Panc1 (cell line): ENCODE measurements around the gene PM20D1. TPM values are rescaled to one million over a fixed set of nuclear protein-coding genes. Genes with fewer than 3 reads are reported as not detected.

Experiments used
- ATAC-seq: fragments of 200-7000 bp; cut with Tn5 transposase; 2 replicates; pipeline ENCODE4 v1.9.1; 2020; ENCODE audit warnings: mild to moderate bottlenecking, moderate library complexity
- BruUV-seq: library from RNA; stranded (reverse); fragments of 400-500 nt; replicated peaks from 2 replicates; lab custom pipeline; 2021; lab: Mats Ljungman, UMichigan
- CTCF ChIA-PET: fragments of 300-600 bp; sonication (Branson Sonifier 250); formaldehyde crosslinking; loops from one replicate; lab custom pipeline; 2022; ENCODE audit warnings: antibody characterized with exemption; lab: Charles Lee
- POLR2A ChIA-PET: fragments of 300-600 bp; sonication (Branson Sonifier 250); formaldehyde crosslinking; loops from one replicate; lab custom pipeline; 2022; ENCODE audit warnings: antibody characterized with exemption; lab: Charles Lee
- DNase-seq: peaks from one replicate; pipeline ENCODE4 v3.0.0-alpha.2; 2010; ENCODE audit warnings: low read depth, low spot score
- H3K27ac ChIP-seq: 2 replicates; pipeline ENCODE4 v1.5.1; 2011; ENCODE audit warnings: mild to moderate bottlenecking, low read length, inconsistent platforms
- H3K27me3 ChIP-seq: fragments of 200-500 bp; sonication (Bioruptor generic); 2 replicates; pipeline ENCODE4 v1.6.0; 2014; ENCODE audit warnings: low read length, inconsistent platforms; ENCODE audit not compliant: control insufficient read depth, insufficient read depth
- H3K36me3 ChIP-seq: fragments of 200-500 bp; sonication (Bioruptor generic); 2 replicates; pipeline ENCODE4 v1.5.1; 2014; ENCODE audit warnings: inconsistent platforms, mild to moderate bottlenecking, low read length, moderate library complexity; ENCODE audit not compliant: control insufficient read depth, insufficient read depth
- H3K4me1 ChIP-seq: 2 replicates; pipeline ENCODE4 v1.5.1; 2011; ENCODE audit warnings: inconsistent platforms, mild to moderate bottlenecking, low read length, moderate library complexity; ENCODE audit not compliant: control insufficient read depth, insufficient read depth
- H3K4me3 ChIP-seq, 2 experiments: 2 replicates each; pipeline ENCODE4 v1.5.1; 2011 to 2012; ENCODE audit warnings: low read depth in 2 of 2, low read length in 2 of 2, mild to moderate bottlenecking in 2 of 2, inconsistent platforms in 1 of 2, moderate library complexity in 1 of 2
- H3K9me3 ChIP-seq: fragments of 200-500 bp; sonication (Bioruptor generic); 2 replicates; pipeline ENCODE4 v1.5.1; 2014; ENCODE audit warnings: low read depth, mild to moderate bottlenecking, inconsistent platforms, low read length, moderate library complexity; ENCODE audit not compliant: control insufficient read depth, insufficient read depth
- CTCF ChIP-seq: fragments of 450-650 bp; IDR thresholded peaks from 2 replicates; pipeline ENCODE4 v1.5.1; 2017; ENCODE audit warnings: mild to moderate bottlenecking
- POLR2AphosphoS5 ChIP-seq: IDR thresholded peaks from 2 replicates; pipeline ENCODE4 v1.6.1; 2012; ENCODE audit warnings: mild to moderate bottlenecking, low read depth, low read length, moderate library complexity
- SIN3A ChIP-seq: IDR thresholded peaks from 2 replicates; pipeline ENCODE4 v1.6.1; 2012; ENCODE audit warnings: low read depth, mild to moderate bottlenecking, low read length, moderate library complexity, borderline replicate concordance; ENCODE audit not compliant: insufficient read depth
- TCF7L2 ChIP-seq: IDR thresholded peaks from 2 replicates; pipeline ENCODE4 v1.6.1; 2011; ENCODE audit warnings: mild to moderate bottlenecking, low read depth, low read length, inconsistent platforms
- in situ Hi-C: cut with HindIII; loops from 2 replicates; pipeline ENCODE4 v1.10.0; 2016; ENCODE audit warnings: low sequenced_read_pairs, low pct_unique_long_range_greater_than_20kb
- intact Hi-C: fragments of 100-400 bp; cut with micrococcal nuclease; formaldehyde crosslinking; loops from one replicate; pipeline ENCODE4 v1.10.0; 2022; ENCODE audit not compliant: unreplicated experiment
- total RNA-seq: library from RNA; stranded (reverse); gene quantifications from one replicate; pipeline ENCODE4 v1.2.1, GENCODE V29; 2021; ENCODE audit not compliant: unreplicated experiment
- TF ChIP-seq, protein P1 (sequence below), 2 experiments: IDR thresholded peaks; 2 replicates each; pipeline ENCODE4 v1.6.1; 2011 to 2012; ENCODE audit warnings: low read depth in 2 of 2, control low read depth in 1 of 2, low read length in 1 of 2, mild to moderate bottlenecking in 1 of 2, moderate library complexity in 1 of 2; ENCODE audit not compliant: insufficient read depth in 1 of 2

PM20D1 gene
- total RNA-seq, 1 experiment from 2014 or later, result 0.13 TPM

DNA sequence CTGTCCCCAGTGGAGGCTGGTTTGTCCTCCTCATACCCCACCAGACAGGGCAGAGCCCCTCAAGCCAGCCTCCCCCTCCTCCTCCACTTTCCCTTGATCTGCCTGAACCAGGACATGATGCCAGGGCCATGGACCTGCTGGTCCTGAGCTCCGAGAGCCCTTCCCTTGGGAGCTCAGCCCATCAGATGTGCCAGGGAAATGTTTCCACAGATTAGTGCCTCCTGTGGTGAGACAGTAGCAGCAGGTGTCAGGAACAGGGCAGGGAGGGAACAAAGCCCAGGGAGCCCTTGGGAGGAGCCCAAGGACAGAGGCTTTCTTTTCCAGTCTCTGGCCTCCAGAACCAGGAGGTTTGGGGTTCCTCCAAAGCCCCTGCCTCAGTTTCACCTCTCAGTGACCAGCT lies 22.3 kb downstream of the PM20D1 start:
- Histone ChIP-seq H3K36me3 (no peaks in the 10 kb centered on the region), H3K27ac (no peak overlapping the region), H3K4me3 (no peak overlapping the region), H3K9me3 (no peaks in the 10 kb centered on the region), H3K4me1 (no peaks in the 10 kb centered on the region), H3K27me3 (peaks cover 2% of the 10 kb centered on the region; the same call in 1 of the 2 replicates)
- ChIA-PET POLR2A (no interaction called here), CTCF (no interaction called here)
- DNase-seq (no peak), ATAC-seq (no peak)
- in situ Hi-C loops, result no loop called here
- intact Hi-C loops, result no loop called here
- TF ChIP-seq TCF7L2 (no peak), POLR2AphosphoS5 (no peak), CTCF (no peak), SIN3A (no peak)
- TF ChIP-seq, protein P1, sequence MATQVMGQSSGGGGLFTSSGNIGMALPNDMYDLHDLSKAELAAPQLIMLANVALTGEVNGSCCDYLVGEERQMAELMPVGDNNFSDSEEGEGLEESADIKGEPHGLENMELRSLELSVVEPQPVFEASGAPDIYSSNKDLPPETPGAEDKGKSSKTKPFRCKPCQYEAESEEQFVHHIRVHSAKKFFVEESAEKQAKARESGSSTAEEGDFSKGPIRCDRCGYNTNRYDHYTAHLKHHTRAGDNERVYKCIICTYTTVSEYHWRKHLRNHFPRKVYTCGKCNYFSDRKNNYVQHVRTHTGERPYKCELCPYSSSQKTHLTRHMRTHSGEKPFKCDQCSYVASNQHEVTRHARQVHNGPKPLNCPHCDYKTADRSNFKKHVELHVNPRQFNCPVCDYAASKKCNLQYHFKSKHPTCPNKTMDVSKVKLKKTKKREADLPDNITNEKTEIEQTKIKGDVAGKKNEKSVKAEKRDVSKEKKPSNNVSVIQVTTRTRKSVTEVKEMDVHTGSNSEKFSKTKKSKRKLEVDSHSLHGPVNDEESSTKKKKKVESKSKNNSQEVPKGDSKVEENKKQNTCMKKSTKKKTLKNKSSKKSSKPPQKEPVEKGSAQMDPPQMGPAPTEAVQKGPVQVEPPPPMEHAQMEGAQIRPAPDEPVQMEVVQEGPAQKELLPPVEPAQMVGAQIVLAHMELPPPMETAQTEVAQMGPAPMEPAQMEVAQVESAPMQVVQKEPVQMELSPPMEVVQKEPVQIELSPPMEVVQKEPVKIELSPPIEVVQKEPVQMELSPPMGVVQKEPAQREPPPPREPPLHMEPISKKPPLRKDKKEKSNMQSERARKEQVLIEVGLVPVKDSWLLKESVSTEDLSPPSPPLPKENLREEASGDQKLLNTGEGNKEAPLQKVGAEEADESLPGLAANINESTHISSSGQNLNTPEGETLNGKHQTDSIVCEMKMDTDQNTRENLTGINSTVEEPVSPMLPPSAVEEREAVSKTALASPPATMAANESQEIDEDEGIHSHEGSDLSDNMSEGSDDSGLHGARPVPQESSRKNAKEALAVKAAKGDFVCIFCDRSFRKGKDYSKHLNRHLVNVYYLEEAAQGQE (IDR thresholded peaks at IDR 0.05; ENCODE audit: insufficient read depth in 1 of 2, low read depth in 2 of 2, low read length in 1 of 2), result no peak
- BruUV-seq, result no TSS peak

DNA sequence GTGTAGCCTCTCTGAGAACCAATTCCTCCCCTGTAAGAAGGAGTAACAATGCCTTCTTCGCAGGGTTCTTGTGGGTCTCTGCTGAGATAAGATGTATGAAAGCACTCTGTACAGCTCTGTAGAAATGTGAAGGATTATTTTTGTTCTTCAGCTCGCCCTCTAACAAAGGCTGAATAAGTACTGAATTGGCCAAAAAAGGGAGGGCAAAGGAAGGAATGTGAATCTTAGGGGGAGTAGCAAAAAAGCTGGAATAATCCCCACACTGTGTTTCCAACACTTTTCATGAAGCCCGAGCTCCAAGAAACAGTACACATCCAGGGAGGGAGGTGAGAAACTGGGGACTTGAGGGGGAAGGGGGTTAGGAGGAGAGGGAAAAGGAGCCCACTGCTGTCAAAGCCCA lies 22.9 kb downstream of the PM20D1 start:
- Histone ChIP-seq H3K4me1 (no peaks in the 10 kb centered on the region), H3K27ac (no peak overlapping the region), H3K27me3 (peaks cover 2% of the 10 kb centered on the region; the same call in 1 of the 2 replicates), H3K9me3 (no peaks in the 10 kb centered on the region), H3K36me3 (no peaks in the 10 kb centered on the region), H3K4me3 (no peak overlapping the region)
- ChIA-PET POLR2A (no interaction called here), CTCF (no interaction called here)
- no peak for DNase-seq
- in situ Hi-C loops, result no loop called here
- ATAC-seq, result no peak
- no TSS peak for BruUV-seq
- no peak for TF ChIP-seq TCF7L2
- no peak for TF ChIP-seq CTCF
- no peak for TF ChIP-seq POLR2AphosphoS5
- no peak for TF ChIP-seq SIN3A
- TF ChIP-seq, protein P1 (IDR thresholded peaks at IDR 0.05; ENCODE audit: insufficient read depth in 1 of 2, low read depth in 2 of 2, low read length in 1 of 2), result no peak
- intact Hi-C loops, result no loop called here
